ENCODE measurements around the gene POPDC2. TPM values are rescaled to one million over a fixed set of nuclear protein-coding genes. Genes with fewer than 3 reads are reported as not detected.

POPDC2 gene
- polyA plus RNA-seq, 1 of the 3 experiments (the other 2 are of a cell fraction): 19.9 TPM

GRCh38 chr3:119664370-119664769 is 4.0 kb upstream of the POPDC2 start (continued):
- TF ChIP-seq, protein P1, sequence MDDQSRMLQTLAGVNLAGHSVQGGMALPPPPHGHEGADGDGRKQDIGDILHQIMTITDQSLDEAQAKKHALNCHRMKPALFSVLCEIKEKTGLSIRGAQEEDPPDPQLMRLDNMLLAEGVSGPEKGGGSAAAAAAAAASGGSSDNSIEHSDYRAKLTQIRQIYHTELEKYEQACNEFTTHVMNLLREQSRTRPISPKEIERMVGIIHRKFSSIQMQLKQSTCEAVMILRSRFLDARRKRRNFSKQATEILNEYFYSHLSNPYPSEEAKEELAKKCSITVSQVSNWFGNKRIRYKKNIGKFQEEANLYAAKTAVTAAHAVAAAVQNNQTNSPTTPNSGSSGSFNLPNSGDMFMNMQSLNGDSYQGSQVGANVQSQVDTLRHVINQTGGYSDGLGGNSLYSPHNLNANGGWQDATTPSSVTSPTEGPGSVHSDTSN (IDR thresholded peaks at IDR 0.05): no peak
- TF ChIP-seq ELF1 (IDR thresholded peaks at IDR 0.05) (no peak), TAF1 (IDR thresholded peaks at IDR 0.05; ENCODE audit: borderline replicate concordance, low read depth, low read length) (no peak), USF2 (IDR thresholded peaks at IDR 0.05; ENCODE audit: borderline replicate concordance, low read depth, low read length) (no peak), NFIC (IDR thresholded peaks at IDR 0.05; ENCODE audit: borderline replicate concordance) (no peak)

DNA sequence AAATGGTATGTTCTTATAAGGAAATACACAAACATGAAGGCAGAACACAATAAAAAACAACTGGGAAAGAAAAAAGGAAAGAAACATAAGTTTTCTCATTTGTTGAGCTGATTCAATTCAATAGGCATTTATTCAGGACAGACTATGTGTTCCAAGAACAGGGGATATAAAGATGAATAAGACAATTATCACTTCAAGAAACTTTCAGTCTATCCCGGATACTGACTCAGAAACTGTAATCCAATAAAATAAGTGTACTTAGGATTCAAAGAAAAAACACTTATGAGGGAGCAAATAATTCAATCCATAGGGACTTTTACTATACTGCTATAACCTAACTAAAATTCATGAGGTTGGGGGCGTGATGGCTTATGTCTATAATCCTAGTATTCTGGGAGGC is 3.5 kb upstream of the POPDC2 start:
- no peaks in the 10 kb centered on the region for H3K9me3 ChIP-seq
- DNase-seq: no peak
- H3K9me2 ChIP-seq: no peaks in the 10 kb centered on the region
- H3K79me2 ChIP-seq (ENCODE audit: insufficient read depth): no peaks in the 10 kb centered on the region
- no peak overlapping the region for H3K4me3 ChIP-seq (ENCODE audit: low read depth in 2 of 2, low read length in 1 of 2)
- ChIA-PET POLR2A (interaction anchor here (1.2 to 2.5 kb wide), 2 partner anchors 26 to 165 kb away, joined by 4 to 21 read pairs; partner anchors contain the start of gene TIMMDC1), CTCF (interaction anchor here (1.2 to 2.6 kb wide), 4 partner anchors 14 to 315 kb away, joined by 3 to 21 read pairs (median 5); no protein-coding TSS in a partner anchor)
- peak overlapping the region; percentile 68 for H3K4me2 ChIP-seq
- TF ChIP-seq JUND (IDR thresholded peaks at IDR 0.05) (peak; percentile 41; the same call in 1 of the 2 replicates), EP300 (IDR thresholded peaks at IDR 0.05; ENCODE audit: borderline replicate concordance in 1 of 2, low read depth in 1 of 2, low read length in 1 of 2) (0 out of 4 replicates have a peak, but pooled peaks of 1 of the 2 experiments have one; percentile 17), RCOR1 (IDR thresholded peaks at IDR 0.05; ENCODE audit: low read length) (no peak), NFIC (IDR thresholded peaks at IDR 0.05; ENCODE audit: borderline replicate concordance) (no peak), FOSL2 (IDR thresholded peaks at IDR 0.05; ENCODE audit: borderline replicate concordance, low read depth) (peak; percentile 24; the same call in 1 of the 2 replicates), SMC3 (IDR thresholded peaks at IDR 0.05; ENCODE audit: low read depth, low read length) (no peak), MAX (IDR thresholded peaks at IDR 0.05; ENCODE audit: low read depth) (peak; percentile 21; the same call in 1 of the 2 replicates), SIN3A (IDR thresholded peaks at IDR 0.05; ENCODE audit: borderline replicate concordance, low read depth, low read length) (no peak)
- peak overlapping the region; percentile 93 to 98 for H3K27ac ChIP-seq (ENCODE audit: low read depth in 2 of 2, low read length in 1 of 2)
- no peaks in the 10 kb centered on the region for H3K36me3 ChIP-seq (replicated peaks in 1 of 2; ENCODE audit: control insufficient read depth in 1 of 2, insufficient read depth in 2 of 2, low read length in 1 of 2)
- 32% methylated on average over 2 of the region's 2 CpGs for WGBS (ENCODE audit: low lambda C conversion rate)
- no peaks in the 10 kb centered on the region for H3K27me3 ChIP-seq (ENCODE audit: insufficient read depth)
- peaks cover 30% of the 10 kb centered on the region for H3F3A ChIP-seq (replicated peaks; ENCODE audit: insufficient read depth)
- peak overlapping the region; percentile 61; the same call in 1 of the 2 replicates for H2AFZ ChIP-seq (ENCODE audit: low read depth)
- peaks cover 40 to 50% of the 10 kb centered on the region in 2 experiments for H3K4me1 ChIP-seq (ENCODE audit: control insufficient read depth in 1 of 2, insufficient read depth in 2 of 2, low read depth in 1 of 2, low read length in 1 of 2)
- H4K20me1 ChIP-seq (ENCODE audit: insufficient read depth): no peaks in the 10 kb centered on the region
- peak overlapping the region; percentile 57 for H3K9ac ChIP-seq
